Loucy (cell line): ENCODE data around the gene TMEM45A.

Experiments
- H2AFZ ChIP-seq: fragments of 200-600 bp; sonication (generic); 2 replicates; pipeline ENCODE4 v1.6.0; 2016; ENCODE audit warnings: antibody characterized with exemption, mild to moderate bottlenecking, low read length, moderate library complexity
- H3F3A ChIP-seq: fragments of 200-600 bp; 2 replicates; pipeline ENCODE4 v1.6.0; 2016; ENCODE audit warnings: antibody characterized with exemption, low read depth, mild to moderate bottlenecking
- H3K27me3 ChIP-seq: fragments of 200-600 bp; sonication (generic); 2 replicates; pipeline ENCODE4 v1.6.1; 2014; ENCODE audit warnings: low read length, mild to moderate bottlenecking; ENCODE audit not compliant: insufficient read depth, poor library complexity, severe bottlenecking
- H3K36me3 ChIP-seq: fragments of 200-600 bp; sonication (generic); 2 replicates; pipeline ENCODE4 v1.6.1; 2016; ENCODE audit warnings: low read length; ENCODE audit not compliant: insufficient read depth
- H3K4me1 ChIP-seq: fragments of 200-600 bp; sonication (generic); 2 replicates; pipeline ENCODE4 v1.5.1; 2014; ENCODE audit warnings: low read length, mild to moderate bottlenecking; ENCODE audit not compliant: insufficient read depth, poor library complexity, severe bottlenecking
- H3K4me2 ChIP-seq: fragments of 200-600 bp; sonication (generic); 2 replicates; pipeline ENCODE4 v1.6.0; 2014; ENCODE audit warnings: antibody characterized with exemption, low read length, low read depth, mild to moderate bottlenecking; ENCODE audit not compliant: poor library complexity, severe bottlenecking
- H3K4me3 ChIP-seq: fragments of 200-600 bp; sonication (generic); 2 replicates; pipeline ENCODE4 v1.5.1; 2014; ENCODE audit warnings: low read length, mild to moderate bottlenecking, mixed read lengths; ENCODE audit not compliant: poor library complexity, severe bottlenecking
- H3K79me2 ChIP-seq: fragments of 200-600 bp; sonication (generic); 2 replicates; pipeline ENCODE4 v1.6.1; 2014; ENCODE audit warnings: low read length; ENCODE audit not compliant: insufficient read depth
- H3K9ac ChIP-seq: fragments of 200-600 bp; sonication (generic); 2 replicates; pipeline ENCODE4 v1.6.0; 2014; ENCODE audit warnings: mild to moderate bottlenecking, low read depth, low read length, moderate library complexity; ENCODE audit not compliant: poor library complexity, severe bottlenecking
- H3K9me2 ChIP-seq: fragments of 200-600 bp; sonication (generic); replicated peaks from 2 replicates; pipeline ENCODE4 v1.6.1; 2016; ENCODE audit warnings: low read depth, low read length, mixed read lengths
- H3K9me3 ChIP-seq: fragments of 200-600 bp; sonication (generic); 2 replicates; pipeline ENCODE4 v1.6.1; 2014; ENCODE audit warnings: mild to moderate bottlenecking, antibody characterized with exemption, low read length, low read depth; ENCODE audit not compliant: insufficient read depth
- H4K20me1 ChIP-seq: fragments of 200-600 bp; sonication (generic); 2 replicates; pipeline ENCODE4 v1.6.0; 2014; ENCODE audit warnings: antibody characterized with exemption, low read length, mild to moderate bottlenecking; ENCODE audit not compliant: insufficient read depth, poor library complexity, severe bottlenecking
- EZH2phosphoT487 ChIP-seq: fragments of 200-600 bp; IDR thresholded peaks from 2 replicates; pipeline ENCODE4 v1.6.1; 2018; ENCODE audit warnings: antibody characterized with exemption, mild to moderate bottlenecking, moderate library complexity, borderline replicate concordance
- TF ChIP-seq, protein P1 (sequence below): fragments of 200-600 bp; sonication (generic); conservative IDR thresholded peaks from 2 replicates; pipeline ENCODE4 v1.5.1; 2014; ENCODE audit warnings: mild to moderate bottlenecking, antibody characterized with exemption, low read length

The TMEM45A gene

DNA sequence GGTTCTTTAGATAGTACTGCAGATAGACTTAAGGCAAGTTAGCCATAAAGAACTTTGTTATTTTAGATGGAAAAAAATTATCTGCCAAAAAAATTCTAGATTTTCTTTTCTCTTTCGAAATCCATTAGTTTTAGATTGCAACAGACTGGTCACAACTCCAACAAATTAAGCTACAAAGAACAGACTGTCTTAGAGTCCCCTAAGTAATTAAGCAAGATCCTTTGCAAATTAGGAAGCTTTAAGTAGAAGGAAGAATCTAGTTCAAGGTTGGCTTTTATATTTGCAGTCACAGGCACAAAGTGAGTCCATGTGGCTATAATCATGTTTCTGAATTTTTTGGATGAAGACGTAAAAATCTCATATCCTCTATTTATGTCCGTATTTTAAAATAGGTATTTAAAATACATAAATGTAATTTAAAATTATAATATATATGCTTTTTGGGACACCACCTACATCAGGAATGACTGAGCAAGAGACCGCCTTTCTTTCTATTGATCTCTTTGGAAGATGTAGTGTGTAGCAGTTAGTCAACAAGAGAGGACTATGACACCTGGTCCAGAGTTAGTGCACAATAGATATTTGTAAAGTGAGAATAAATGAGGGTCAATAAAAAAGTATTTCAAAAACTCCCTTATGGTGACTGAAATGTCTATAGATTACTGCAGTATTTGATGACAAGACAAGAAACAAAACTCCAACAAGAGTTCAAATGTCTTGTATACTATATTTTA lies 34.4 kb downstream of the TMEM45A start:
- Histone ChIP-seq H3F3A (no peaks in the 10 kb centered on the region), H3K9me2 (no peaks in the 10 kb centered on the region), H3K27me3 (no peaks in the 10 kb centered on the region), H3K36me3 (no peaks in the 10 kb centered on the region), H3K4me1 (no peaks in the 10 kb centered on the region), H3K9me3 (no peaks in the 10 kb centered on the region), H4K20me1 (no peaks in the 10 kb centered on the region), H3K79me2 (no peaks in the 10 kb centered on the region), H3K4me2 (no peak overlapping the region), H3K4me3 (no peak overlapping the region), H3K9ac (no peak overlapping the region), H2AFZ (no peak overlapping the region)
- no peak for TF ChIP-seq EZH2phosphoT487
- TF ChIP-seq, protein P1, sequence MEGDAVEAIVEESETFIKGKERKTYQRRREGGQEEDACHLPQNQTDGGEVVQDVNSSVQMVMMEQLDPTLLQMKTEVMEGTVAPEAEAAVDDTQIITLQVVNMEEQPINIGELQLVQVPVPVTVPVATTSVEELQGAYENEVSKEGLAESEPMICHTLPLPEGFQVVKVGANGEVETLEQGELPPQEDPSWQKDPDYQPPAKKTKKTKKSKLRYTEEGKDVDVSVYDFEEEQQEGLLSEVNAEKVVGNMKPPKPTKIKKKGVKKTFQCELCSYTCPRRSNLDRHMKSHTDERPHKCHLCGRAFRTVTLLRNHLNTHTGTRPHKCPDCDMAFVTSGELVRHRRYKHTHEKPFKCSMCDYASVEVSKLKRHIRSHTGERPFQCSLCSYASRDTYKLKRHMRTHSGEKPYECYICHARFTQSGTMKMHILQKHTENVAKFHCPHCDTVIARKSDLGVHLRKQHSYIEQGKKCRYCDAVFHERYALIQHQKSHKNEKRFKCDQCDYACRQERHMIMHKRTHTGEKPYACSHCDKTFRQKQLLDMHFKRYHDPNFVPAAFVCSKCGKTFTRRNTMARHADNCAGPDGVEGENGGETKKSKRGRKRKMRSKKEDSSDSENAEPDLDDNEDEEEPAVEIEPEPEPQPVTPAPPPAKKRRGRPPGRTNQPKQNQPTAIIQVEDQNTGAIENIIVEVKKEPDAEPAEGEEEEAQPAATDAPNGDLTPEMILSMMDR: no peak

DNA sequence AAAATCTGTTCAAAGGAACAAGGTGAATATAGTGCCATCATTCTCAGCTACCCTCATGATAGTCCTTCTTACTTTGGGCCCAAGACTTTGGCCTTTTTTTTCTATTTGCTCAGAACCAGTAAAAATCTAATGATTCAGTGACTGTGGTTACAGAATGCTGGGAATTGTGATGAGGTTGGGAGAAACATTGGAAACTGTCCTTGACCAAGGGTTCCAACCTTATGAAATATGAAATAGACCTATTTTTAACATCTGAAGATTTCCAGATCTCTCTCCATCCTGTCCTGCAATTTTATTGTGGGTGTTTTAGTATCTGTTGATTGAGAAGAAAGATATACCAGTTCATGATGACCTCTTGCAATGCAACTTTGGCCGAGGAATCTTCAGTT lies 34.9 kb downstream of the TMEM45A start:
- Histone ChIP-seq H3K9ac (no peak overlapping the region), H3K4me3 (no peak overlapping the region), H4K20me1 (no peaks in the 10 kb centered on the region), H2AFZ (no peak overlapping the region), H3K27me3 (no peaks in the 10 kb centered on the region), H3K4me1 (no peaks in the 10 kb centered on the region), H3K9me2 (no peaks in the 10 kb centered on the region), H3K36me3 (no peaks in the 10 kb centered on the region), H3K79me2 (no peaks in the 10 kb centered on the region), H3K4me2 (no peak overlapping the region), H3F3A (no peaks in the 10 kb centered on the region), H3K9me3 (no peaks in the 10 kb centered on the region)
- TF ChIP-seq, protein P1: no peak
- no peak for TF ChIP-seq EZH2phosphoT487

- H4K20me1 ChIP-seq: no peaks in the 10 kb centered on the region
- H3K9me2 ChIP-seq: no peaks in the 10 kb centered on the region
- H3K9ac ChIP-seq: no peak overlapping the region
- no peak for TF ChIP-seq EZH2phosphoT487
- TF ChIP-seq, protein P1: no peak
- H3K4me2 ChIP-seq: no peak overlapping the region
- H2AFZ ChIP-seq: no peak overlapping the region
- no peaks in the 10 kb centered on the region for H3F3A ChIP-seq
- no peaks in the 10 kb centered on the region for H3K9me3 ChIP-seq
- no peaks in the 10 kb centered on the region for H3K4me1 ChIP-seq
- no peaks in the 10 kb centered on the region for H3K27me3 ChIP-seq
- no peak overlapping the region for H3K4me3 ChIP-seq
- H3K36me3 ChIP-seq: no peaks in the 10 kb centered on the region
- no peaks in the 10 kb centered on the region for H3K79me2 ChIP-seq
These were observed 38.7 kb downstream of the TMEM45A start for GRCh38 chr3:100531093-100531492.
